NCI-H2227 (cell line): ENCODE data around the gene RYR2.

Experiments
- DNase-seq: peaks from one replicate; lab custom pipeline; 2025; ENCODE audit not compliant: unreplicated experiment; lab: John Stamatoyannopoulos, UW

The RYR2 gene

GRCh38 chr1:237640011-237640671 lies 598.2 kb downstream of the RYR2 start:
- DNase-seq: no peak

- DNase-seq: no peak
These were observed 599.0 kb downstream of the RYR2 start for GRCh38 chr1:237640966-237641365.

GRCh38 chr1:237650809-237651208 lies 608.8 kb downstream of the RYR2 start:
- no peak for DNase-seq

GRCh38 chr1:237655778-237656177 lies 613.8 kb downstream of the RYR2 start:
- DNase-seq: no peak

GRCh38 chr1:237664348-237664747 lies 622.4 kb downstream of the RYR2 start:
- DNase-seq: no peak

GRCh38 chr1:237670302-237670701 lies 628.3 kb downstream of the RYR2 start:
- no peak for DNase-seq

- DNase-seq: no peak
These were observed 629.3 kb downstream of the RYR2 start for GRCh38 chr1:237671262-237671661.

GRCh38 chr1:237671935-237672334 lies 630.0 kb downstream of the RYR2 start:
- no peak for DNase-seq

GRCh38 chr1:237672748-237673147 lies 630.8 kb downstream of the RYR2 start:
- DNase-seq: no peak

- no peak for DNase-seq
These were observed 631.6 kb downstream of the RYR2 start for GRCh38 chr1:237673631-237674030.

GRCh38 chr1:237677979-237678378 lies 636.0 kb downstream of the RYR2 start:
- no peak for DNase-seq

- DNase-seq: no peak
These were observed 637.7 kb downstream of the RYR2 start for GRCh38 chr1:237679687-237680086.

GRCh38 chr1:237681210-237681609 lies 639.2 kb downstream of the RYR2 start:
- no peak for DNase-seq

GRCh38 chr1:237684236-237684635 lies 642.3 kb downstream of the RYR2 start:
- no peak for DNase-seq

GRCh38 chr1:237685551-237685950 lies 643.6 kb downstream of the RYR2 start:
- DNase-seq: no peak

- DNase-seq: no peak
These were observed 645.8 kb downstream of the RYR2 start for GRCh38 chr1:237687804-237688203.

- no peak for DNase-seq
These were observed 648.7 kb downstream of the RYR2 start for GRCh38 chr1:237690656-237691055.

GRCh38 chr1:237692255-237692654 lies 650.3 kb downstream of the RYR2 start:
- no peak for DNase-seq

GRCh38 chr1:237695878-237696277 lies 653.9 kb downstream of the RYR2 start:
- DNase-seq: no peak

GRCh38 chr1:237700181-237700580 lies 658.2 kb downstream of the RYR2 start:
- DNase-seq: no peak

- DNase-seq: no peak
These were observed 659.5 kb downstream of the RYR2 start for GRCh38 chr1:237701534-237701933.

GRCh38 chr1:237702161-237702560 lies 660.2 kb downstream of the RYR2 start:
- no peak for DNase-seq

- DNase-seq: no peak
These were observed 663.5 kb downstream of the RYR2 start for GRCh38 chr1:237705462-237705861.
